ENCODE data around the gene BCKDHA.
"Not testable (repeated sequence)": the region's sequence is repeated elsewhere in the genome, so short reads cannot be mapped to it uniquely, and the experiment has no call there.

The BCKDHA gene

DNA sequence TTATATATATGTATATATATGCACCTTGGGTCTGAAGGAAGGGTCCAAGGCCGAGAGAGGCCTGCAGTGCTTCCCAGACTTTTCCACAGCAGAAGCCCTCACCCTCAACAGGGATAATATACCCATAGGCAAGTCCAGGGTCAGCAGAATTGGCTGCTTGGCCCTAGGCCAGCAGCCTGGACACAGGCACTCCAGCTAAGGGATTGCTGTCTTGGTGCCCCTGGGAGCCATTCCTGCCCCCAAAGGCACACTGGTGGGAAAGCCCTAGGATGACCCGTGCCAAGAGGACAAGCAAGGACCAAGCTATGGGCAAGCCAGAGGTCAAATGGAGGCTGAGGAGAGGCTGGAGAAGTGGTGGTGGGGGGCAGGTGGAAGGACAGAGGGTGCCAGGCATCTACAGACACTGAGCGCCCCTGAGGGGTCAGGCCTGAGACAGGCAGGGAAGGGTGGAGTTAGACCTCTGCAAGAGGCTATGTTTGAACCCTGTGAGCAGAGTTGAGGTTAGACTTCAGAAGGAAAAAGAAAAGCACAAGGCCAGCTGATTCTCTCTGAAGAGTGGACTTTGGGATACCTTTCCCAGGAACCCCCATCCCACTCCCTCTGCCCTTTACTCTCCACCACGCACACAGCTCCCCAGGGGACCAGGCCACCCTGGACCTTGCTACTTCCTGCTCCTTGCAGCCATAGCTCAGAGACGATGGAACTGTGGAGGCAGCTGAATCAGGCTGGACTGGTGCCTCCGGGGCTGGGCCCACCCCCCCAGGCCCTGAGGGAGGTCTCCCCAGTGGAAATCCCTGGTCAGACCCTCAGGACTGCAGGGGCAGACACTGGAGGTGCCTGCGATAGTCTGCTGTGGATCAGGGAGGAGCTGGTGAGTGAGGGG is 45.1 kb downstream of the BCKDHA start, which contains the start of gene ERICH4:
ERICH4 (plus strand) TSS at position 684 of the 883 bp plus-strand sequence; CDS start at position 698, 14 bp downstream.
- FAIRE-seq (no peak), DNase-seq (ENCODE audit: insufficient read length, low spot score) (no peak)

DNA sequence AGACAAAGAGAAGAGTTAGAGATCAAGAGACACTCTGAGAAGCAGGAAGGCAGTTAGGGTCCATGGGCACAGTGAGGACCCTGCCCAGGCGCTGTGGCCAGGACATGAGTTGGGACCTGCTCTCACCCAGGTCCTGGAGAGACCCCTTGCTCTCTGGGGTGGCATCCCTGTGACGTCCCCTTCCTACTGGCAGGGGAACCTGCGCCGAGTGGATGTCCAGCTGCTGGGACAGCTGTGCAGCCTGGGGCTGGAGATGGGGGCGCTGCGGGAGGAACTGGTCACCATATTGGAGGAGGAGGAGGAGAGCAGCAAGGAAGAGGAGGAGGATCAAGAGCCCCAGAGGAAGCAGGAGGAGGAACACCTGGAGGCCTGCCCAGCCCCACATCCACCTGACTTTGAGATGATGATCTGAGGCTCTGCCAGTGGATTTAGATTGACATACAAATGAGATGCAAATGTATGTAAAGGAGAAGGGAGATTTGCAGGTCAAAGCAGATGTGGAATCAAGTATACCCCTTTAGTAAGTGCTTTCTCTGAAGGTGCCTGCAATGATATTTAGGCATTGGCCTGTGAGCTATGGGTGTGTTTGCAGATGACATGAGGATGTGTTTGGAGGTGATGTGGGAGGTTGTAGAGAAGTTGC is 46.3 kb downstream of the BCKDHA start:
- FAIRE-seq, result no peak

DNA sequence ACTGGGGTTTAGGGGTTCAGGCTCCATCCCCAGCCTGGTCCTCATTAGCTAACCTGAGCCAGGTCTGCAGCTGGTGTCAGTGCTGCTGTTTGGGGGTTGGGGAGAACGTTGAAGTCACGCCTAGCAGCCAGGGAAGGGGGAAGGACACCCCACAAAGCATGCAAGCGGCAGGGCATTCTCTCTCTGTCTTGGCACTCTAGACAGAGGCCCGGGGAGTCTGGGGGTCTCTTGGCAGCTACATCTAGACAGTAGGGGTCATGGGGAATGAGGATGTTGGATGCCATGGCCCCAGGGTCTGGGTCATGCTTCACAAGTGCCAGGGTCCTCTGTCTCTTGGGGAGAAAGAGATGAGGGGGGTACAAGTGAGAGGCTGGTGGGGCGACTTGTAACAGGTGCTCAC is 48.0 kb downstream of the BCKDHA start:
- FAIRE-seq (no peak), DNase-seq (ENCODE audit: insufficient read length, low spot score) (no peak)

More for the DNA sequence above, 46.3 kb downstream of the BCKDHA start:
- no peak for DNase-seq (ENCODE audit: insufficient read length, low spot score)

DNA sequence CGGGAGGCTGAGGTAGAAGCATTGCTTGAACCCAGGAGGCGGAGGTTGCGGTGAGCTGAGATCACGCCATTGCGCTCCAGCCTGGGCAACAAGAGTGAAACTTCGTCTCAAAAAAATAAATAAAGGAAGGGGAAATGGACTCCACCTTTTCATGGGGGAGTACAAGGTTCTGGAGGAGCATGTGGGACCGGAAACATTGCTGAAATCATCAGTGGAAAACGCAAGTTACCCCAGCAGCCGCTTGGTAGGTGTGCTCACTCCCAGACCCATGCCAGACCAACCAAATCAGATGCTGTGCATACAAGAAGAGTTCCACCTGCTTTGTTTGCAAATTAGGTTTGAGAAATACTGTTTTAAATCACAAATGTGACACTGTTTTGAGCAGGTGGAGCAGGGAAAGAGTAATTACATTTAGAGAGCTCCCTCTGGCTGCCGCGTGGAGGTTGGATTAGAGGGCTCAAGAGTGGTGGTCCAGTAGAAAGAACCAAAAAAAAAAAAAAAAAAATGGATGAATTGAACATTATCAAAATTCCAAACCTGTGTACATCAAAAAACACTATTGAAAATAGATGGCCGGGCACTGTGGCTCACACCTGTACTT is 50.2 kb downstream of the BCKDHA start:
- no peak for FAIRE-seq
- DNase-seq (ENCODE audit: insufficient read length, low spot score), result no peak

DNA sequence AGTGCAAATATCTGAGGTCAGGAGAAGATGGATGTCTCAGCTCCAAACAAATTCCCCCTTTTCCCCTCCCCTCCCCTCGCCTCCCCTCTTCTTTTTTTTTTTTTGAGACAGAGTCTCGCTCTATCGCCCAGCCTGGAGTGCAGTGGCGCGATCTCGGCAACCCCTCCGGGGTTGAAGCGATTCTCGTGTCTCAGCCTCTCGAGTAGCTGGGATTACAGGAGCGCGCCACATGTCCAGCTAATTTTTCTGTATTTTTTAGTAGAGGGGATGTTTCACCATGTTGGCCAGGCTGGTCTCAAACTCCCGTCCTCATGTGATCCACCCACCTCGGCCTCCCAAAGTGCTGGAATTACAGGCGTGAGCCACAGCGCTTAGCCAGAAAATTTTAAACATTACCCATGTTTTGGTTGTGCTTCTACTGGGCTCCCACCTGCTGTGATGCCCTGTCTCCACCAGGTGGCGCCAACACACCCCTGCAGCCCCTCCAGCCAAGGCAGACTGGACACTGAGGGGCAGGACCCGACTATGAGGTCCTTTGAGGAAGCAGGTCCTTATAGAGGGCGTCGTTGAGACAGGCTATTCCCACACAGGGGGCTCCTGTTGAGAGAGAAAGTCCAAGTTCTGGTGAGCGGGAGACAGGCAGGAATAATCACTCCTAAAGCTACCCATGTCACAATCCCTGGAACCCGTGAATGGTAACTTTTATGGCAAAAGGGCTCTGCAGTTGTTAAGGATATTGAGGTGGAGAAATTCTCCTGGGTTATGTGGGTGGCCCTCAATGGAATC is 51.7 kb downstream of the BCKDHA start:
- DNase-seq (ENCODE audit: insufficient read length, low spot score) (peak; percentile 92), FAIRE-seq (peak; percentile 82)

DNA sequence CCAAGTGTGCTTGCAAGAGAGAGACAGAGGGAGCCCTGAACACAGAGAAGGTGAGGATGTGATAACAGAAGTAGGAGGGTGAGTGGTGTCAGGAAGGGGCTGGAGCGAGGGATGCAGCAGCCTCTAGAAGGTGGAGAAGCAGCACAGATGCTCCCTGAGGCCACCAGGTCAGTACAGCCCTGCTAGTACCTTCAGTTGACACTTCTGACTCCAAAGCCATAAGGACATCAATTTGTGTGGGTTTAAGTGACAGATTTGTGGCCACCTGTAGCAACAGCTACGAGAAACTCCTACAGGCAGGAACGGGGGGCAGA is 52.2 kb downstream of the BCKDHA start:
- FAIRE-seq (no peak), DNase-seq (ENCODE audit: insufficient read length, low spot score) (no peak)

DNA sequence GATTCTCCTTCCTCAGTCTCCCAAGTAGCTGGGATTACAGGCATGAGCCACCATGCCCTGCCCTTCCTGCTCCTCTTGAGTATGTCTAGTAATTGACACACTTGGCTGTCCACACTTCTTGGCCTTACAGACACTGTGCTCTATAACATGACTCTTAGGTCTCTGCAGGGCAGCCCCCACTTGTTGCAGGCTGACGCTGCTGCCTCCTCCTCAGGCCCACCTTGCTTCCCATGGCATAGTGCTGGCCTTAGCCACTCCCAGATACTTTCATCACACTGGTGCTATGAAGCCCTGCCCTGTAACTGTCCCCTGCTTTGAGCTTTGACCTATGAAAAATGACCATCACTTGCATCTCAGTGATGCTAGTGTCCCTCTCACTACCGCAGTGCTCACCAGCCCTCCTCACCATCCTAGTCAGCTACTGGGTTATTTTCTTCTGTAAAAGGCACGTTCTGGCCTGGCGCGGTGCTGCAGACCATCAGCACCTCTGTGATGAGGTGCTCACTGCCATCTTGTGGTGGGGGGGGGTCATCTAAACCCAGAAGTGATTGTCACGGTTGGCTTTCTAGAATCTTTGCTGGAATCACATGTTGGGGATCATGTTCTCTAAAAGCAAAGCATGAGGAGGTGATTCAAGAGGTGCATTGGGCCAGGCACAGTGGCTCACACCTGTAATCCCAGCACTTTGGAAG is 55.1 kb downstream of the BCKDHA start:
- FAIRE-seq (no peak), DNase-seq (ENCODE audit: insufficient read length, low spot score) (no peak)

DNA sequence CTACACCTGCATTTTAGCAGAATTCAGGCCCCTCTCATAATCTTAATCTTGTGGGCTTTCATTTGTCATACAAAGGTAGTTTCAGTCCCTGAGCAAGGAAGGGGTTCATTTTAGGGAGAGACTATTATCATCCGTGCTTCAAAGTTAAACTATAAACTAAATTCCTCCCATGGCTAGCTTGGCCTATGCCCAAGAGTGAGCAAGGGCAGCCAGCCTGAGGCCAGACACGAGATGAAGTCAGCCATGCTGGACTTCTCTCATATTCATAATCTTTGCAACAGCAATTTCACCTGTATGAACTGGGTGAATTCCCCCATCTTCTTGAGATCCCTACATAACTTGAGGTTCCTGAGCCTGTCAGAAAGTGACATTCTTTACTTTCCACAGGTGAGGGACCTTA is 58.3 kb downstream of the BCKDHA start:
- DNase-seq (ENCODE audit: insufficient read length, low spot score) (no peak), FAIRE-seq (no peak)

DNA sequence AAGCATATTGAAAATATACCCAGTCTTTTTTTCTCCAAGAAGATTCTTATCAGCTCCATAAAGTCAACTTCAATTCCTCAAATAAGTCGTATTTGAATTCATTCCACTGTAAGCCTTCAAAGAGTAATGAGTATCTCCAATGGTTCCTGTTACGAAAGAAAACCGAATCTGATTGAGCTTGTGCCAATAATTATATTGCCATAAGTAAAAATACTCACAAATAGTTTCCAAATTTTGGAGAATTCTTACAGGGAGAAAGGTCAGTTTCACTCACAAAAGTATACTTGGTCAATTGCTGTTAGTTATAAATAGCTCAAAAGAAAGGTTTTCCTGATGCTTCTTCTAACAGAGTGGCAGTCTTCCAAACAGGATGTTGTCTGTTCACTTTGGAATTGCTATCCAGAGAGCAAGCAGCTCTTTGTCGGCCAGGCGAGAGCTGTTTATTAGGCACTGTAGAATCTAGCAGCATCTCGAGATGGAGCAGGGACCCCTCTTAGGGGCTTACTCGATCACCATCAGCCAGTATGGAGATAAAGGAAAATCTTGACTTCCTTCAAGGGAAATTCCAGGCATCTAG is 58.8 kb downstream of the BCKDHA start:
- FAIRE-seq, result no peak

DNA sequence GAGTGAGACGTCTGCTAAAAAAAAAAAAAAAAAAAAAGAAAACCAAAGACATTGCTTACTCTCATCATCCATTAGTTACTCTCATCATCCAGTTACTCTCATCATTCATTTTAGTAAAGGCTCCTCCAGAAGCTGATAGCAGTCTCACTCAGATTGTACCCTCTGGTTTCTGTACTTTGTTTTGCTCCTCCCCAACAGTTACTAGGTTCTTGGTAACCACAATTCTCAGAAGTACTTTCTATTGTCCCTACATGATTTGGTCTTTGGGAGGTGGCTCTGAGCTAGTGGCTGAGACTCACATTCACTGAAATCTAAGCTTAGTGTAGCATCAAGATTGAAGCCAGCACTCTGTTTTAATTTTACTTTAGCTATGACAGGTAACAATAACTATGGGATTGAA is 59.6 kb downstream of the BCKDHA start:
- no peak for FAIRE-seq

More for the DNA sequence above, 58.8 kb downstream of the BCKDHA start:
- DNase-seq (ENCODE audit: insufficient read length, low spot score), result no peak

DNA sequence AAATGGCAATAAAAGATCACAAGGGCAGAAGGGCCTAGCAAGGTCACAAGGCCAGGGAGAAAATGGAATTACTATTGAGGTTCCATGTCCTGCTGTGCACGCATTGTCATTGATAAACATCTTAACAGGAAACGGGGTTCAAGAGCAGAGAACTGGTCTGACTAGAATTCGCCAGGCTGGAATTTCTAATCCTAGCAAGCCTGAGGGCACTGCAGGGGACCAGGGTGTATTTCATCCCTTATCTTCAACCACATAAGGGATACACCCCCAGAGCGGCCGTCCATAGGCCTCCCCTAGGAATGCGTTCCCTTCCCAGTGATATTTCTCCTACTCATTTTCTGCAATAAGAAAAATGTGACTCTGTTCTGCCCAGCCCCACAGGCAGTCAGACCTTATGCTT is 64.9 kb downstream of the BCKDHA start:
- FAIRE-seq (no peak), DNase-seq (ENCODE audit: insufficient read length, low spot score) (no peak)

More for the DNA sequence above, 59.6 kb downstream of the BCKDHA start:
- DNase-seq (ENCODE audit: insufficient read length, low spot score), result no peak

DNA sequence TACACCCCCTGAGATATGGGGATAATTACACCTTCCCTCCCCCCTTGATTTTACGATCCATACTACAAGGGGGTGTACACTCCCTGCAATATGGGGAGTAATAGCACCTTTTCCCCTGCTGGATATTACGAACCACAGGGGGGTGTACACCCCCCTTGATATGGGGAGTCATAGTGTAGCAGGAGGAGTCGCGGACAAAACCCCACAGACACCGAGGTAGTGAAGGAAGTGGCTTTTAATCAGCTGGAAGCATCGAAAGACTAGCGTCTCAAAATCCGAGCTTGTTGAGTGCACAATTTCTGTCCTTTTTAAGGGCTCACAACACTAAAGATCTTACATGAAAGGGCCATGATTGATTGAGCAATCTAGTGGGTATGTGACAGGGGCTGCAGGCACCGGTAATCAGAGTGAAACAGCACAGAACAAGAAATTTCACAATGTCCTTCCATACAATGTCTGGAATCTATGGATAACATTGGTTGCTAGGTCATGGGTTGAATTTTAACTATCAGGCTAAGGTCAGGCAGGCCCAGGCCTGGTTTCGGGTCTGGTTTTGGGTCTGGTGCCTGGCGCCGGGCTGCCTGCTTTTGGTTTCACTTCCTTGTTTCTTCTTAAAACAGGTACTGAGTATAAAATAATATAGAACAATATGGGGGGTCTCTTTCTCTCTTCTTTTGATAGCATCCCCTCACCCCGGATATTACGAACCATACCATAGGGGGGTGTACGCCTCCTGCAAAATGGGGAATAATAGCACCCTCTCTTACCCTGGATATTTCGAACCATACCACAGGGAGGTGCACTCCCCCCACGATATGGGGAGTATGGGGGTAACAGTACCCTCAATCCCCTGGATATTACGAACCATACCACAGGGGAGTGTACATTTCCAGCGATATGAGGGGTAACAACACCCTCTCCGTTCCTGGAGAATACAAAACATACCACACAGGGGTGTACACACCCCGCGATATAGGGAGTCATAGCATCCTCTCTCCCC is 65.9 kb downstream of the BCKDHA start:
- not testable (repeated sequence) for DNase-seq (ENCODE audit: insufficient read length, low spot score)
- FAIRE-seq, result peak; percentile 42
